ENCODE data around the gene EPHA10.
"Not testable (repeated sequence)": the region's sequence is repeated elsewhere in the genome, so short reads cannot be mapped to it uniquely, and the experiment has no call there.

Gene EPHA10

DNA sequence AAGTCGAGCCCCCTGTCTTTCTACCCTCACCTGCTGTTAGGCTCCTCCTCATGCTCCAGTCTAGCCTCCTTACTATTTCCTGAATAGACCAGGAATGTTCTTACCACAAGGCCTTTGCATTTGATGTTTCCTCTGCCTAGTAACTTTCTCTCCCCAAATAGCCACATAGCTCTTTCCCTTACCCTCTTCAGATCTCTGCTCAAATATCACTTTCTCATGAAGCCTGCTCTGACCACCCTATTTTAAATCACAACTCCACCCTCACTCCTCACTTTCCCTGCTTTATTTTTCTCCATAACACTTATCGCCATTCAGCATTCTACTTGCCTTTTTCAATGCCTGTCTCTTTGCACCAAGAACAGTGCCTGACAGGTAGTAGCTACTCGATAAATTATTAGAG is 79.2 kb downstream of the EPHA10 start:
- TF ChIP-seq, protein P1, sequence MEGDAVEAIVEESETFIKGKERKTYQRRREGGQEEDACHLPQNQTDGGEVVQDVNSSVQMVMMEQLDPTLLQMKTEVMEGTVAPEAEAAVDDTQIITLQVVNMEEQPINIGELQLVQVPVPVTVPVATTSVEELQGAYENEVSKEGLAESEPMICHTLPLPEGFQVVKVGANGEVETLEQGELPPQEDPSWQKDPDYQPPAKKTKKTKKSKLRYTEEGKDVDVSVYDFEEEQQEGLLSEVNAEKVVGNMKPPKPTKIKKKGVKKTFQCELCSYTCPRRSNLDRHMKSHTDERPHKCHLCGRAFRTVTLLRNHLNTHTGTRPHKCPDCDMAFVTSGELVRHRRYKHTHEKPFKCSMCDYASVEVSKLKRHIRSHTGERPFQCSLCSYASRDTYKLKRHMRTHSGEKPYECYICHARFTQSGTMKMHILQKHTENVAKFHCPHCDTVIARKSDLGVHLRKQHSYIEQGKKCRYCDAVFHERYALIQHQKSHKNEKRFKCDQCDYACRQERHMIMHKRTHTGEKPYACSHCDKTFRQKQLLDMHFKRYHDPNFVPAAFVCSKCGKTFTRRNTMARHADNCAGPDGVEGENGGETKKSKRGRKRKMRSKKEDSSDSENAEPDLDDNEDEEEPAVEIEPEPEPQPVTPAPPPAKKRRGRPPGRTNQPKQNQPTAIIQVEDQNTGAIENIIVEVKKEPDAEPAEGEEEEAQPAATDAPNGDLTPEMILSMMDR (IDR thresholded peaks at IDR 0.05; ENCODE audit: control insufficient read depth, extremely low read depth, insufficient read depth), result no peak
- no peak overlapping the region for H3K4me3 ChIP-seq (ENCODE audit: low read depth, low read length)
- no peak for DNase-seq (ENCODE audit: low read depth)

DNA sequence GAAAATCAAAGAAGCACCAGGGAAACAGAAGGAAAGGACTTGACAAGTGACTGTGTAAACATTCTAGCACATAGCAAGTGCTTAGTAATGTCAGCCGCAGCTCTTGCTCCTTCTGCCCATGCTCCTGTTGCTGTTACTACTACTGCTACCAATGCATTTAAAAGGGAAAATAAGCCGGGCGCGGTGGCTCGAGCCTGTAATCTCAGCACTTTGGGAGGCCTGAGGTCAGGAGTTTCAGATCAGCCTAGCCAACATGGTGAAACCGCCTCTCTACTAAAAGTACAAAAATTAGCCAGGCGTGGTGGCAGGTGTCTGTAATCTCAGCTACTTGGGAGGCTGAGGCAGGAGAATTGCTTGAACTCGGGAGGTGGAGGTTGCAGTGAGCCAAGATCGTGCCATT is 80.7 kb downstream of the EPHA10 start:
- not testable (repeated sequence) for DNase-seq (ENCODE audit: low read depth); H3K4me3 ChIP-seq (ENCODE audit: low read depth, low read length)

DNA sequence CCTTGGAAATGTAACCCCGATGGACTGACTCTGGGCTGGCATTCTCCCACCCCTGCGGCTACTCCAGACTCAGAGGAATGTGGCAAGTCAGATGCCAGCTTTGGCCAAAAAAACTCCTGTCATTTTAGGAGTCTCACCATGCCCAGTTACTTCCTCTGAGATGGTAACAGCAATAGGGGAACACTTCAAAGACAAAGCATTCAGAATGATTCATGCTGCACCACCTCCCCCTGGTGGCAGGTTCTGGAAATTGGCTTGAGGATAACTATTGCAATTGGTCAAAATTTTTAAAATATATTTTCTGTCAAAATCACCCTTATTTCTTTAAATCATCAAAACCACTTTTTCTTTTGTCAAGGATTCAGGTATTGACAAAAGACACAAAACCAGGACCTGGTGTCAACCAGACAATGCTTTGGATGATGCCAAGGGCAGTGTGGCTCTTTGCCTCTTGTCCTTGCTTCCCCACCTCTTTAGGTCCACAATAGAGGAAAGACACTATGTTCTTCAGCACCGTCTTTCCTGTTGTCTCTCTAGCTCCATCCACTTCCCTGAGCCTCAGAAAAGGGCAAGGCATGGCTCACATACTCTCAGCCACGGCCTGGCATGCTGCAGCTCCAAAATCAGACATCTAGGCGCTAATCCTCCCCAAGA is 82.5 kb downstream of the EPHA10 start:
- DNase-seq (ENCODE audit: low read depth), result no peak
- TF ChIP-seq, protein P1 (IDR thresholded peaks at IDR 0.05; ENCODE audit: control insufficient read depth, extremely low read depth, insufficient read depth), result peak; percentile 82
- H3K4me3 ChIP-seq (ENCODE audit: low read depth, low read length), result no peak overlapping the region

DNA sequence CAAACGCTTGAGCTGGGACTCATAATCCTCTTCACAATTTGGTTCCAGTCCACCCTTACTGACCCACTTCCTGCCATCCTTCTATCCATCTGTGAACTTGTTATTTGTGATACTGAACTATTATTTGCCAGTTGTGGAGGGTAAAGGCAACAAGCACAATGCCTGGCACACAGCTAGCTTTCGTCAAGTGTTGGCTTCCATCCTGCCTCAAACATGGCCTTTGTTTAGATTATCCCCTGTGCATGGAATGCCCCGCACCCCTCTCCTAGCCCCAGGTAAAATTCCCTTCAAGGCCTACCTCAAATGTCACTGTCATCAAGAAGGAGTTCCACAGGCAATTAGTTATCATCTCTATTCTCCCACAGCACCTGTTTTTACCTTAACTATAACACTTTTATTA is 84.0 kb downstream of the EPHA10 start:
- TF ChIP-seq, protein P1 (IDR thresholded peaks at IDR 0.05; ENCODE audit: control insufficient read depth, extremely low read depth, insufficient read depth), result no peak
- H3K4me3 ChIP-seq (ENCODE audit: low read depth, low read length), result no peak overlapping the region
- DNase-seq (ENCODE audit: low read depth), result no peak

DNA sequence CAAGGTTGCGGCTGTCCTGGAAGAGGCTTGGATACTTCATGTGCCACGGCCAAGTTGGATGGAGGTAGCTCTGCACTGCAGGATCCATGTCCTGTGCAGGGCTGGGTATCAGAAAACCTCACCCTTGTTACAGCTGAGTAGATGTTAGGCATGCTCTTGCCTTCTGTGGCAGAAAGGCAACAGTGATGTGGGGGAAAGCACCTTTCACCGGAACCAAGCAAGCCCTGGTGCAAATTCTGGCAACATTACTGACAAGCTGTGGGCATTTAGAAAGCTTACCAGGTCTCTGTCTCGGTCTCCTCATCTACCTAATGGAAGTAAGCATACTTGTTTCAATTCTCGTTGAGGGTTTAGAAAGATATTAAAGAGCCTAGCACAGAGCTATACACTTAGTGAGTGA is 87.1 kb downstream of the EPHA10 start:
- no peak overlapping the region for H3K4me3 ChIP-seq (ENCODE audit: low read depth, low read length)
- DNase-seq (ENCODE audit: low read depth), result no peak
- TF ChIP-seq, protein P1 (IDR thresholded peaks at IDR 0.05; ENCODE audit: control insufficient read depth, extremely low read depth, insufficient read depth), result no peak

DNA sequence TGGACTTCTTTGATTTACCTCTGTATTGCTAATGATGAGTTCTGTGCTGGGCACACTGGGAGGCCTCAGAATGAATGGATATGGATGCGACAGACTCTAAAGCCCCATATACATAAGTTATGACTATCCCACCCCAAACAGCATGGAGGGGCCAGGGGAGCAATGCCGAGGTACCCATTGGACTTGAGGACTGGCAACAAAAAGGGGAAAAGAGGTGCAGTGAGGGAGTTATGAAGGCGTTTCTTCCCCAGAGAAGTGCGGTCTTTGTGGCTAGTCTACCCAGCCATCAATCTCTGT is 87.8 kb downstream of the EPHA10 start:
- TF ChIP-seq, protein P1 (IDR thresholded peaks at IDR 0.05; ENCODE audit: control insufficient read depth, extremely low read depth, insufficient read depth), result no peak
- no peak for DNase-seq (ENCODE audit: low read depth)
- no peak overlapping the region for H3K4me3 ChIP-seq (ENCODE audit: low read depth, low read length)

DNA sequence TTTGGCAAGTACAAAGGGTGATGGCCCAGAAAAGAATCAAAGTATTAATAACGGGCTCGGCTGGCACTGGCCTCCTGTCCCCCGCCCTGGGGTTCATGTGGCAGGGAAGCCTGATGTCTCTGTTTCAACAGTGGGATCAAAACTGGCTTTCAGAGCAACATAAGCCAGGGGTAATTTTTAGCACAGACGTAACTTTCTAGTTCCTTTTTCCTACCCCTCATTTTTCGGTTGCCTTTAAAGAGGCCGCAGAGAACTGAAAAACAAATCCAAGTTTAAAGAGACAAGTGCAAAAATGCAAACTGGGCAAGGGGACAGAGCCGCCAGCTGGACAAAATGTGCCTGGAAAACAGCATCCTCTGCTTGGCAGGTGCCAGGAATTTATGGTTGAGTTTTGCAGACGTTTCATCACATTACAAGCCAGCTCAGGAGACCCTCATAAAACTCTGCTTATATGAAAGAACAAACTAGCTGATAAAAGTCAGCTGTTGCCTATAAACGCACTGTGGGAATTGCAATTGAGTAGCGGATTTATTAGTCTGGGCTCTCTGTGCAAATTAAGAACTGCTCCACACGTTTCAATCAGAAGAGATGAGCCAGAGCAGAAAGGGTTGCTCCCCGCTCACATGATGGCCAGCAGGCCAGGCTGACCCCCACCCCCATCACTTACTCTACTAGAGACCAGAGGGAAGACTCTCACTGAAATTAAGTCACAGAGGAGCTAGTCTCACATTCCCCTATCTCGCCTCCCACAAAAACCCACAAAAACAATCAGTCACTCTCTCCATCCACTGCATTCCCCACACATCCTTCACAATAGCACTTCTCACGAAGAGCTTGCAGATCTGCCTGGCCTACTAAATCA is 88.4 kb downstream of the EPHA10 start:
- peak; percentile 83 for DNase-seq (ENCODE audit: low read depth)
- no peak overlapping the region for H3K4me3 ChIP-seq (ENCODE audit: low read depth, low read length)
- TF ChIP-seq, protein P1 (IDR thresholded peaks at IDR 0.05; ENCODE audit: control insufficient read depth, extremely low read depth, insufficient read depth), result peak; percentile 52

Data from LNCaP clone FGC (cell line).